Measurements from ENCODE around the gene ZEB1. TPM values are rescaled to one million over a fixed set of nuclear protein-coding genes. Genes with fewer than 3 reads are reported as not detected.
"Not testable (repeated sequence)": the region's sequence is repeated elsewhere in the genome, so short reads cannot be mapped to it uniquely, and the experiment has no call there.

Gene ZEB1
- total and polyA plus RNA-seq, 2 donors (not counting 1 experiment from before 2014, with no cell fraction given) = 73.7 to 221 TPM

GRCh38 chr10:31362023-31362641 lies 43.1 kb downstream of the ZEB1 start:
- peaks cover 88% of the 10 kb centered on the region for H3K79me2 ChIP-seq (ENCODE audit: control insufficient read depth, insufficient read depth, low read length)
- no peaks in the 10 kb centered on the region for H3K9me3 ChIP-seq (ENCODE audit: control insufficient read depth, insufficient read depth, low read depth, low read length)

DNA sequence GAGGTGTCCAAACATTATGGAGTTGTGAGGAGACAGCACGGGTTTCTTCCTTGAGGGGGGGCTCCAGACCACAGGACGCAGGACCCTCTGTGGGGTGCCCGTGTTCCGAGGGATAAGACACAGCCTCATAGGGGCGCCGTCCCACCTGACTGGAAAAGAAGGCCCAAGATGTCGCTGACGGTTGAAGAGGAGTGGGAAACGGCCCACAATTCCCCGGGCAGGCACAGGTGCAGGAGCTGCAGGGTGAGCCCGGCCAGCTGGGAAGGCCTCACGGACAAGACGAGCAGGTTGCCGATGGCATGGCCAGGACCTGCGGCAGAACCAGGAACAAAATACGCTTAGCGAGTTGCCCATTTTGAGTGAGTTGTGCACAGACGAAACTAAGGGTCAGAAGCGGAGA lies 44.7 kb downstream of the ZEB1 start:
- not testable (repeated sequence) for H3K36me3 ChIP-seq (ENCODE audit: control insufficient read depth, insufficient read depth, low read length); H2AFZ ChIP-seq (ENCODE audit: low read length); H4K20me1 ChIP-seq (ENCODE audit: control insufficient read depth, extremely low read depth, insufficient read depth, low read length); H3K4me1 ChIP-seq (ENCODE audit: control insufficient read depth, extremely low read depth, insufficient read depth, low read length); DNase-seq (ENCODE audit: low read depth in 2 of 2); H3K9ac ChIP-seq (ENCODE audit: insufficient read depth, low read length); H3K4me2 ChIP-seq (ENCODE audit: extremely low read depth, insufficient read depth, low read length); H3K4me3 ChIP-seq (replicated peaks in 1 of 4; ENCODE audit: control extremely low read depth in 1 of 4, insufficient read depth in 1 of 4, low read depth in 3 of 4, low read length in 4 of 4); H3K9me3 ChIP-seq (ENCODE audit: control insufficient read depth, insufficient read depth, low read depth, low read length); H3K27ac ChIP-seq (ENCODE audit: insufficient read depth, low read length); H3K27me3 ChIP-seq (ENCODE audit: control insufficient read depth, insufficient read depth, low read length)
- peaks cover 88% of the 10 kb centered on the region for H3K79me2 ChIP-seq (ENCODE audit: control insufficient read depth, insufficient read depth, low read length)

More at GRCh38 chr10:31362023-31362641, 43.1 kb downstream of the ZEB1 start:
- H3K4me3 ChIP-seq (replicated peaks in 1 of 4; ENCODE audit: control extremely low read depth in 1 of 4, insufficient read depth in 1 of 4, low read depth in 3 of 4, low read length in 4 of 4) = no peak overlapping the region
- H3K4me1 ChIP-seq (ENCODE audit: control insufficient read depth, extremely low read depth, insufficient read depth, low read length) = peaks cover 3% of the 10 kb centered on the region
- no peak for TF ChIP-seq EZH2 (IDR thresholded peaks at IDR 0.05; ENCODE audit: low read length, missing control alignments)
- no peak for TF ChIP-seq CTCF (conservative IDR thresholded peaks at IDR 0.05 in 1 of 2, IDR thresholded peaks at IDR 0.05 in 1 of 2; ENCODE audit: low read depth in 1 of 2, low read length in 2 of 2)
- DNase-seq (ENCODE audit: low read depth in 2 of 2) = no peak
- no peak overlapping the region for H3K4me2 ChIP-seq (ENCODE audit: extremely low read depth, insufficient read depth, low read length)
- H3K9ac ChIP-seq (ENCODE audit: insufficient read depth, low read length) = no peak overlapping the region
- H3K36me3 ChIP-seq (ENCODE audit: control insufficient read depth, insufficient read depth, low read length) = peaks cover 4% of the 10 kb centered on the region
- no peak overlapping the region for H2AFZ ChIP-seq (ENCODE audit: low read length)
- no peaks in the 10 kb centered on the region for H3K27me3 ChIP-seq (ENCODE audit: control insufficient read depth, insufficient read depth, low read length)
- no peaks in the 10 kb centered on the region for H4K20me1 ChIP-seq (ENCODE audit: control insufficient read depth, extremely low read depth, insufficient read depth, low read length)
- H3K27ac ChIP-seq (ENCODE audit: insufficient read depth, low read length) = no peak overlapping the region

DNA sequence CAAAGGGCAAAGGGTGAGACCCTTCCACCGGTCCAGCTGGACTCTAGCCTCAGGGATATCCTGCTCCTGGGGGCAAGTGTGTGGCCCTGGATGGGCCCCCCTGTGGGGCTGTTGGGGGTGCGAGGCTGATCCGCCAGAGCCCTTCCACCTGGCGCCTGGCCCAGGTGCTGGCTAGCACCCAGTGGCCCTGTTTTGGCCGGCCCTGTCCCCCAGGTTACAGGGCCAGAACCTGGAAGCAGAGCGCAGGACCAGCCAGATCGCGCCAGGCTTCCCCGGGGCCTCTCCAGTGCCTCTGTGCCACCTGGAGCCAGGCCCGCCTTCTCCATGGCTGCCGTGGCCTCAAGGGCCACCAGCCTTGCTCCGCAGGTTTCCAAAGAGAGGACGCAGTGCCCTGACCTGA lies 45.2 kb downstream of the ZEB1 start:
- H3K27me3 ChIP-seq (ENCODE audit: control insufficient read depth, insufficient read depth, low read length); H3K27ac ChIP-seq (ENCODE audit: insufficient read depth, low read length); DNase-seq (ENCODE audit: low read depth in 2 of 2); H3K9ac ChIP-seq (ENCODE audit: insufficient read depth, low read length); H2AFZ ChIP-seq (ENCODE audit: low read length); H4K20me1 ChIP-seq (ENCODE audit: control insufficient read depth, extremely low read depth, insufficient read depth, low read length); H3K36me3 ChIP-seq (ENCODE audit: control insufficient read depth, insufficient read depth, low read length); H3K4me3 ChIP-seq (replicated peaks in 1 of 4; ENCODE audit: control extremely low read depth in 1 of 4, insufficient read depth in 1 of 4, low read depth in 3 of 4, low read length in 4 of 4); H3K4me2 ChIP-seq (ENCODE audit: extremely low read depth, insufficient read depth, low read length); H3K9me3 ChIP-seq (ENCODE audit: control insufficient read depth, insufficient read depth, low read depth, low read length); H3K4me1 ChIP-seq (ENCODE audit: control insufficient read depth, extremely low read depth, insufficient read depth, low read length): not testable (repeated sequence)
- peaks cover 88% of the 10 kb centered on the region for H3K79me2 ChIP-seq (ENCODE audit: control insufficient read depth, insufficient read depth, low read length)

- no peaks in the 10 kb centered on the region for H3K9me3 ChIP-seq (ENCODE audit: control insufficient read depth, insufficient read depth, low read depth, low read length)
- H3K79me2 ChIP-seq (ENCODE audit: control insufficient read depth, insufficient read depth, low read length) = peaks cover 91% of the 10 kb centered on the region
- H3K36me3 ChIP-seq (ENCODE audit: control insufficient read depth, insufficient read depth, low read length) = peaks cover 4% of the 10 kb centered on the region
These were observed 47.7 kb downstream of the ZEB1 start for GRCh38 chr10:31366703-31367102.

More at GRCh38 chr10:31366703-31367102, 47.7 kb downstream of the ZEB1 start:
- no peak overlapping the region for H2AFZ ChIP-seq (ENCODE audit: low read length)
- DNase-seq (ENCODE audit: low read depth in 2 of 2) = no peak
- no peak overlapping the region for H3K9ac ChIP-seq (ENCODE audit: insufficient read depth, low read length)
- no peak overlapping the region for H3K27ac ChIP-seq (ENCODE audit: insufficient read depth, low read length)
- H3K4me2 ChIP-seq (ENCODE audit: extremely low read depth, insufficient read depth, low read length) = no peak overlapping the region
- no peak overlapping the region for H3K4me3 ChIP-seq (replicated peaks in 1 of 4; ENCODE audit: control extremely low read depth in 1 of 4, insufficient read depth in 1 of 4, low read depth in 3 of 4, low read length in 4 of 4)
- no peaks in the 10 kb centered on the region for H4K20me1 ChIP-seq (ENCODE audit: control insufficient read depth, extremely low read depth, insufficient read depth, low read length)
- TF ChIP-seq CTCF (conservative IDR thresholded peaks at IDR 0.05 in 1 of 2, IDR thresholded peaks at IDR 0.05 in 1 of 2; ENCODE audit: low read depth in 1 of 2, low read length in 2 of 2) (no peak), EZH2 (IDR thresholded peaks at IDR 0.05; ENCODE audit: low read length, missing control alignments) (no peak)
- no peaks in the 10 kb centered on the region for H3K4me1 ChIP-seq (ENCODE audit: control insufficient read depth, extremely low read depth, insufficient read depth, low read length)
- no peaks in the 10 kb centered on the region for H3K27me3 ChIP-seq (ENCODE audit: control insufficient read depth, insufficient read depth, low read length)

All from fibroblast of lung (primary cell).